ENCODE data around the gene GIMAP4. TPM values are rescaled to one million over a fixed set of nuclear protein-coding genes. Genes with fewer than 3 reads are reported as not detected.
A peak's percentile ranks its signal among the peaks of the same experiment; 100 is the strongest.

GIMAP4 gene
- total and polyA plus RNA-seq, 2 donors (not counting 3 experiments of a cell fraction or from before 2014, with no cell fraction given) = 56.6 to 168 TPM

DNA sequence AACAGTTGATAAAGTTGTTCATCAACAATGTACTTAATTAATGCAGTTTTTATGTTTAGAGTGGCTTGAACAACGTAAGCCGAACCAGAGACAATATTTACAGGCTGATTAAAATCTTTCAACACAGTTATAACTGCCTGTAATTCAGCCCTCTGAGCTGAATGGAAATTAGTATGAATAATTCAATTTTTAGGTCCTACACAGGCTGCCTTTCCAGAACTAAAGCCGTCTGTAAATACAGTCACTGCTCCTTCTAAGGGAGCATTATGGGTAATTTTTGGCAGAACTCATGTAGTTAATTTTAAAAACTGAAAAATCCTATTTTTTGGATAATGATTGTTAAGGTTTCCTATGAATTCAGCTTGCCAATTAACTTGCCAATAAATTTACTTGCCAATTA is 2.6 kb upstream of the GIMAP4 start:
- H3K27ac ChIP-seq (ENCODE audit: insufficient read depth, low read depth, low read length) = no peak overlapping the region
- no peaks in the 10 kb centered on the region for H3K9me1 ChIP-seq (replicated peaks; ENCODE audit: control insufficient read depth, extremely low read depth, insufficient read depth, low read length)
- dilution Hi-C loops (cut with MboI; ENCODE audit: extremely low pct_ligation_motif_present, low sequenced_read_pairs) (no loop called here), intact Hi-C loops (cut with micrococcal nuclease) (loop anchor here (5.0 to 10.0 kb wide), 3 partner anchors 97 to 420 kb away; partner anchors contain the start of gene ZNF775)
- peak overlapping the region; percentile 5 for H2AFZ ChIP-seq (ENCODE audit: low read depth, low read length)
- no TSS peak for BruUV-seq (replicated peaks)
- no peaks in the 10 kb centered on the region for H3K36me3 ChIP-seq (ENCODE audit: control insufficient read depth in 2 of 2, extremely low read depth in 1 of 2, insufficient read depth in 2 of 2, low read length in 2 of 2)
- peaks cover 4% of the 10 kb centered on the region for H3K9me3 ChIP-seq (replicated peaks; ENCODE audit: control insufficient read depth, insufficient read depth, low read length)
- no peaks in the 10 kb centered on the region for H4K20me1 ChIP-seq (replicated peaks; ENCODE audit: control insufficient read depth, extremely low read depth, insufficient read depth, low read length)
- CTCF ChIA-PET = interaction anchor here (1.4 to 2.0 kb wide), 2 partner anchors 81 to 190 kb away, joined by 3 to 5 read pairs; no protein-coding TSS in a partner anchor
- H3K27me3 ChIP-seq (ENCODE audit: control insufficient read depth in 2 of 2, insufficient read depth in 2 of 2, low read length in 2 of 2) = no peaks in the 10 kb centered on the region
- H3K4me1 ChIP-seq (ENCODE audit: control insufficient read depth, extremely low read depth, insufficient read depth, low read length) = peaks cover 48% of the 10 kb centered on the region
- no peak for DNase-seq (ENCODE audit: low read depth, low spot score)
- no peak overlapping the region for H3K9ac ChIP-seq (replicated peaks; ENCODE audit: extremely low read depth, insufficient read depth, low read length)
- TF ChIP-seq POLR2A (IDR thresholded peaks at IDR 0.05; ENCODE audit: low read depth, low read length) (no peak), JUN (IDR thresholded peaks at IDR 0.05; ENCODE audit: borderline replicate concordance, insufficient read depth, insufficient read length, low read depth) (no peak), FOS (IDR thresholded peaks at IDR 0.05; ENCODE audit: borderline replicate concordance, insufficient read depth, low read length) (no peak), POLR2AphosphoS5 (IDR thresholded peaks at IDR 0.05; ENCODE audit: insufficient read depth, low read depth, low read length) (no peak), GATA2 (IDR thresholded peaks at IDR 0.05; ENCODE audit: insufficient read depth, insufficient read length, low read depth, low read length) (no peak), EZH2 (IDR thresholded peaks at IDR 0.05; ENCODE audit: borderline replicate concordance, low read depth, low read length, severe bottlenecking) (no peak), MYC (IDR thresholded peaks at IDR 0.05; ENCODE audit: low read depth, low read length) (no peak)
- TF ChIP-seq, protein P1, sequence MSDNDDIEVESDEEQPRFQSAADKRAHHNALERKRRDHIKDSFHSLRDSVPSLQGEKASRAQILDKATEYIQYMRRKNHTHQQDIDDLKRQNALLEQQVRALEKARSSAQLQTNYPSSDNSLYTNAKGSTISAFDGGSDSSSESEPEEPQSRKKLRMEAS (IDR thresholded peaks at IDR 0.05; ENCODE audit: insufficient read depth, insufficient read length) = no peak
- TF ChIP-seq, protein P2, sequence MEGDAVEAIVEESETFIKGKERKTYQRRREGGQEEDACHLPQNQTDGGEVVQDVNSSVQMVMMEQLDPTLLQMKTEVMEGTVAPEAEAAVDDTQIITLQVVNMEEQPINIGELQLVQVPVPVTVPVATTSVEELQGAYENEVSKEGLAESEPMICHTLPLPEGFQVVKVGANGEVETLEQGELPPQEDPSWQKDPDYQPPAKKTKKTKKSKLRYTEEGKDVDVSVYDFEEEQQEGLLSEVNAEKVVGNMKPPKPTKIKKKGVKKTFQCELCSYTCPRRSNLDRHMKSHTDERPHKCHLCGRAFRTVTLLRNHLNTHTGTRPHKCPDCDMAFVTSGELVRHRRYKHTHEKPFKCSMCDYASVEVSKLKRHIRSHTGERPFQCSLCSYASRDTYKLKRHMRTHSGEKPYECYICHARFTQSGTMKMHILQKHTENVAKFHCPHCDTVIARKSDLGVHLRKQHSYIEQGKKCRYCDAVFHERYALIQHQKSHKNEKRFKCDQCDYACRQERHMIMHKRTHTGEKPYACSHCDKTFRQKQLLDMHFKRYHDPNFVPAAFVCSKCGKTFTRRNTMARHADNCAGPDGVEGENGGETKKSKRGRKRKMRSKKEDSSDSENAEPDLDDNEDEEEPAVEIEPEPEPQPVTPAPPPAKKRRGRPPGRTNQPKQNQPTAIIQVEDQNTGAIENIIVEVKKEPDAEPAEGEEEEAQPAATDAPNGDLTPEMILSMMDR (IDR thresholded peaks at IDR 0.05; ENCODE audit: extremely low read depth in 1 of 2, insufficient read depth in 1 of 2, low read depth in 1 of 2, low read length in 2 of 2) = no peak
- POLR2A ChIA-PET = no interaction called here
- peaks cover 25% of the 10 kb centered on the region for H3K79me2 ChIP-seq (ENCODE audit: control insufficient read depth, insufficient read depth, low read length)
- no peak overlapping the region for H3K4me2 ChIP-seq (ENCODE audit: insufficient read depth, low read length)
- FAIRE-seq = no peak
- H3K4me3 ChIP-seq (replicated peaks in 1 of 3; ENCODE audit: insufficient read depth in 1 of 3, low read depth in 1 of 3, low read length in 3 of 3) = no peak overlapping the region

Data from endothelial cell of umbilical vein (primary cell).